Activated CD4-positive, alpha-beta T cell treated with anti-CD3 and anti-CD28 coated beads for 1 hour (primary cell): Measurements from ENCODE around the gene PCDH9.

Source experiments
- DNase-seq: peaks from one replicate; pipeline ENCODE4 v3.0.0-alpha.2; 2020

Gene PCDH9

DNA sequence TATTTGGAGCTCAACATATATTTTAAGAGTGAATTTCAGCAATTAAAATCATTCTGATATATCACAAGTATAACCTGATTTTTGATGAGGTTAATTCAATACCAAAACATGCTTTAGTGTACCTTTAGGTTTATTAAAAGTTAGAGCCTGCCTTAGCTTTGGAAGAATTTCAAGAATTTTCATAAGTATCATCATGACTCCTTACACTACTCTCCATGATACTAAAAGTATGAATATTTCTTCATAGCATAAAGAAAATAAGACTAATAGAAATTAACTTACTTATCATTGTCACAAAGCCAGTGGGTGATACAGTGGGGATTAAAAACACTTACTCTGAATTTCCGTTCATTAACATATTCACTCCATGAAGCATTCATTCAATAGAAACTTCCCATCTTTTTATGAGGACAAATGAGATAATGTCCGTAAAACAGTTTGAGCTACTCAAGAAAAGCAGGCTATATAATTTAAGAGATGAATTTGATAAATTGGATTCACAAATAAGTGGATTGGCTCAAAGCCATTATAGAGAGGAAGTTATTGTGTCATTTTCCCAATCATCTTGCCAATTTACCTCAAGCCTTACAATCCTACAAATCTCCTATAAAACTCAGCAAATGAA, 214.0 kb downstream of the PCDH9 start:
- DNase-seq = no peak

DNA sequence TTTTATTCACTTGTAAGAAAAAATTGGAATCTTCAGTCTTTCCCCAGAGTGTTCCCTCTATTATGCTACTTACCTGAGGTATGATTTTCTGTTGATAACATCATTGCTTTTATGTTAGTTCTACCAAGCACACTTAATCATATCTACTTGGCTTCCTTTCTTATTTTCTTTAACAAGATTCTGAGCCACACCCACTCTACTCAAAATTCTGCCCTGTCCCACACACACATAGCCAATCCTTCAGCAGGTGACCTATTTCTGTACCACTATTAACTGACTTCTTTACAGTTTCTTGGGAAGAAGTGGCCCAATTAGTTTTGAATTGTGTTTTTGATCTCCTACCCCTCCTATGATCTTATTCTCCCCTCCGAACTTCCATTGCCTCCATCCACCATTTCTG, 215.7 kb downstream of the PCDH9 start:
- DNase-seq = no peak

DNA sequence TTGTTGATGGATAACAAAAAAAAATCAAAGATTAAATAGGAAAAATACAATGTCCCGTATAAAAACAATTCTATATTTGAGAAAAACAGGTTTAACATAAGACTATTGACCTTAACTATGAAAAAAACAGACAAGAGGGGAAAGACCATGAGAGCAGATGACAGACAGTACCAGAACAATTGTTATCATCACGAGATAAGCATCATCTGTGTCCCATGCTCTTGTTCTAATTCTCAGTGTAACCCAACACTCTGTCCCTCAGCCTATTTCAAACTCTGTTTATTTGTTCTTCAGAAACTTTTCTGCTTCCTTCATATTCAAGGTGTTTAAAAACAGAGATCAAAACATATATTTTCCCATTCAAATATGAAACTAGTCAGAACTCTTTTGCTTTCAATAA, 216.4 kb downstream of the PCDH9 start:
- DNase-seq = no peak

DNA sequence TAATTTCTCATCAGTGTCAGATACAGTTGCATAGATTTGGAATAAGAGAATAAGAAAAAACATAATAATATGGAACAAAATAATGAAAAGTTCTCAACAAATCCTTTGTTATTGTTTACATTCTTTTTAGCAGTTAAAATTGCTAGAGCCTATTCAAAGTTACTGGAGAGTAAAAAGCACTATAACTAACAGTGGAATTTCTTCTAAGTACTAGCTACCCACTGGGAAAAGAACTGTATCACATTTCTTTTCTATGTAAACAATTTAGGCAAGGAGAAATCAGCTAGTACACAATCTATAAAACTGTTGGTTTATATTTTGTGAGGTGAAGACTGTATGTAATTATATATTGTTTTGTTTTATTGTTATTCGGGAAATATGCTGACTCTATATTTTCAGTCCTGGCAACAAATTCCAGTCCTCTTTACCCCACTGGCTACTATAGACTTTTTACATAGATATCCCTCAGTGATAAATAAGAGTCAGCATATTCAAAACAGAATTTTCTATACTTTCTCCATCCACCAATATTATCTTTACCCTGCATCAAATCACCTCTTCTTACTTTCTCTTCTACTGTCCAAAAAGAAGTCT, 222.0 kb downstream of the PCDH9 start:
- no peak for DNase-seq

DNA sequence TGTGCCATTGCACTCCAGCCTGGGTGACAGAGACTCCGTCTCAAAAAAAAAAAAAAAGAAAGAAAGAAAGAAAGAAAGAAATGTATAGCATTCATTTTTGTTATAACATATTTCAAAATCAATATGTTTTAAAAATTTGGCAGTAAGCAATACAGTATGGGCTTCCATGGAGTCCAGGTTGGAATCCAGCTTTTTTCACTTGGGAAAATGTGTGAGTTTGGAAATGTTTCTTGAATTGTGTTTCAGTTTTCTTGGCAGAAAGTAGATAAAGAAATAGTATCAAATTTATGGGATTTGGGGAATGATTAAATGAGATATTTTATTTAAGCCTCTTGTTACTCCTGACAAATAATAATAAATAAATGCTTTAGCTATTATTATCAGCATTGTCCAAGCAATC, 225.6 kb downstream of the PCDH9 start:
- no peak for DNase-seq

DNA sequence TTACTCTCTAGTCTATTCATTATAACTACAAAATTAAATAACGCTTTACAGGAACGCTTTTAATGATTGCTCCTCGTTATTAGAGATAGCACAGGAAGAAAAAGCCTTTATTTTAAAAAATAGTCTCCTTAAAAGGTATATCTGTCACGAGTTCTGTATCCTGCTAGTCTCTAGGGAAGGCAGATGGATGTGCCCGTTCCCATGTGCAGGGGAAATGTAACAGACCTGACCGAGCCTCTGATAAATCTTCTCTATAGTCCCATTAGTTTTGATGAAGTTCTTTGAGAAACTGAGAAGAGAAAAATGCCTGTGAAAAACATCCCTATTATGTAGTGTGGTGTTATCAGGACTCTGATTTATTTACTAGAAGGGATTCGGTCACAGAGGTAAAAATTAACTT, 226.4 kb downstream of the PCDH9 start:
- no peak for DNase-seq

DNA sequence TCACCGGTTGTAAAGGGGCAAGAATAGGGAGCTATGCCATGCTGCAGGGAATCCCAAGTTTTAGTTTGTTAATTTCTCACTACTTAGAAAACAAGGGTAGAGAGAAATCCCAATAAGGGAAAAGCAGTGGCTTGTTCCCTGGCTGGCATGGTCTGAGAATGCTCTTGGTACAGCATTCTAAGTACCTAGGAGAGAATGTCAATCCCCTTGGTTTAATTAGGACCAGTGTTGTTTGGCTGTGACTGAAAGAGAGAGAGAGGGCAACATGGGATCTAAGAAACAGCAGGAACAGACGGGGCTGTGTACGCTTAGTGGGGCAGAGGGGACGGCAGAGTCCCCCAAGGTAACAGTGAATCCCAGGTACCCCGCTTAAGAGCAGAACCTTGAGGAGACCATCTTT, 228.8 kb downstream of the PCDH9 start:
- DNase-seq = no peak

DNA sequence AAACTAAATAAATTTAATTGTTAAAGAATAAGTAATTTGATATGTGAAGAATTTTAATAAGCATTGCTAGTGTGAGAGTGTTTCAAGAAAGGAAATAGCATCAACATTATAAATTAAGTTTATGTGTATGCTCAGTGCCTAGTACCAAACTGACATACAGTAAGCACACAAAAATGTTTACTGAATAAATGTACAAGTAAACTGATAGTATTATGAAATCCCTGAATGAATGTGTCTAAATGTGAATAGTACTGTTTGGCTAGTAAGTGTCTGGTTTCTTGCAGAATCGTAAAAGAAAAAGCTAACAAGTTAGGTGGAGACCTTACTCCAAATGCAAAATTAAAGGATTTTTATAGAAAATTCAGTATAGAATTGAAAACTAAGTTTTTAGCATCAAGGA, 233.6 kb downstream of the PCDH9 start:
- no peak for DNase-seq

DNA sequence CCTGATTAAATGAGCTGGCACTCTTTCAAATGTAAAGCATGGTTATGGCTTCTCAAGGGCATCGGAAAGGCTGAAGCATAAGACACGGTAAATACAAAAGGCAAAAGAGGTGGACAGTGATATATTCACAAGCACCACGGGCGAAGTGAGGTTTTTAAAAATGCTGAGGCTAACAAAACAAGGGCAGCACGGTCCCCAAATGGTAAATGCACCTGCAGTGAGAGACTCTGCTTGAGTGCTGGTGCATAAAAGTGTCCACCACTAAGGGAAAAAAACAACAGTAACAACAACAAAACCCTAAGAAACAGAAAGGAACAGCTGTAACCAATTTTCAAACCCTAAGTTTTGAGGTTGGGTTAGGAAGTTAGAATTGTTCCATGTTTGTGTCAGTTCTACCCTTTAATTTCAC, 234.9 kb downstream of the PCDH9 start:
- no peak for DNase-seq

DNA sequence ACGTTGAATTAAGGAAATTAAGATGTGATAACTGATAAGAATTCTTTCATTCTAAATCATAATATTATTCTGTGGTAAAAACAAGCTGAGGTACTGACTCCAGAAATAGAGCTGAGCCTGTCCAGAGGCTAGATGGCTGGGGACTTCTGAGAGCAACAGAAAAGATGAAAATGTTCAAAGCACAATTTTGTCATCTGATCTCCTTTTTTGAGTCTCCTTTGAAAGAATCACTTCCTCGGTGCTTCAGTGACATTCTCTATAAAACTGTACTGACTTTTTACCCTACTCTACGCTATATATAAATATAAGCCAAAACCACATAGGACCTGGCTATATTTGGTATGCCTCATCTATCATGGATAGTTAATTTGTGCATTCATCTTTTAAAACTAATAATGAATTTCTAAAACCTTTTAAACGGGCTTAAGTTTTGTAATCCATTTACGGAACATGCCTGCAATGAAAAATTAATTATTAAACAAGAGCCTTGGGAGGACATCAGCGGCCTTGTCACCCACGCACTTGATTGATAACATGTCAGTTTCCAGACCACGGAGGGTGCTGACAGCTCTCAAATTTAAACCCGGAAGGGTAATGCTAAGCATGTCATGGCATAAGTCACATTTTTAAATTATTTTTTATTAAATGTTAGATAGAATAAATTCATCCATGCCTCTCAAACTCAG, 235.5 kb downstream of the PCDH9 start:
- no peak for DNase-seq

DNA sequence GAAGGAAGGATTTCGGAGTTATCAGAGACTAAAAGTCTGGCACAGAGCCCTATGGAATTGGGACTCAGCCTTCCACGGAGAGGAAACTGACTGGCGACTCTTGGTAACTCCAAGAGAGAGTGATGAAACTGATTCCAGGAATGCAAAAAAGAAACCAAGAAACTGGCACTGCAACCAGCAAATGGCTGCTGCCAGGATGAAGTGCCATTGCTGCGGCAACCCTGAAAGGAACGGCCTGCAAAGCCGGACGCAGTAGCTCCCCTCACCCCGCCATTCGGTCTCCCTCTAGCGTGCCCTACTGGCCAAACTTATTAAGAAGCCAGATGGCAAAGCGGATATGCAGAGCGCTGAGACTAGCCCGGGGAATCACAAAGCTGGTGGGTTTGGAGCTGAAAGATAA, 236.0 kb downstream of the PCDH9 start:
- DNase-seq = no peak

DNA sequence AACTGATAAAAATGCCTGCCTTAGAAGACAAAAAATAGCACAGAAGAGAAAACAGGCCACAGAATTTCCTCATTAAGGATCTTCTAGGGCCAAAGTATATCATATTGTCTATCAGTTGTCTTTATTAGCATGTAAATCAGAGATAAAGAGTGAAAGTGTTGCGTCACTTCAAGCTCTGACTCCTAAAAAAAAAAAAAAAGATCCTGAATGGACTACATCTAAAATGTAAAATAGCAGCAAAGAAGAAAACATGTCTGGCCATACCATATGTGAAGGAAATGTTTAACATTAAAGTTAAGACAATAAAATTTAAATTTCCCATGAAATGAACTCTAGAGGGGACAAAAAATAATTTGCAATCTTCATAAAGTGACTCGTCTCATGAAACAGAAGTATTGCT, 237.4 kb downstream of the PCDH9 start:
- no peak for DNase-seq

DNA sequence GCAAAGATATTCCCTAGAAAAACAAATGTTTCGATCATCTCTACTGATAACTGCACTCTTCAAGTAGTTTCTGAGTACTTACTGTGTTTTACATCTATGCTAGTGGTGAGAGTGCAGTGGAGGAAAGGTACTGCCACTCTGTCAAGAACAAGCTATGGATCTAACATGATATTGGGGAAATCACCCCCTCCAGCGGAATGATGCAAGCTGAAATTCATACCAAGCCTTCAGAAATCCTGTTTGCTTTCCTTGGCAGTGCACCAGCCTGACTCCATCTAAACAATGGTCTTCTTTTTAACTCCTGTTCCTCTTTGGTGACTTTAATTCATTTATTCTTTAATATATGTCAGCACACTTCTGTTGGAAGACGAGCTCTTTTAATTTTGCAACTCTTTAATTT, 238.0 kb downstream of the PCDH9 start:
- no peak for DNase-seq

DNA sequence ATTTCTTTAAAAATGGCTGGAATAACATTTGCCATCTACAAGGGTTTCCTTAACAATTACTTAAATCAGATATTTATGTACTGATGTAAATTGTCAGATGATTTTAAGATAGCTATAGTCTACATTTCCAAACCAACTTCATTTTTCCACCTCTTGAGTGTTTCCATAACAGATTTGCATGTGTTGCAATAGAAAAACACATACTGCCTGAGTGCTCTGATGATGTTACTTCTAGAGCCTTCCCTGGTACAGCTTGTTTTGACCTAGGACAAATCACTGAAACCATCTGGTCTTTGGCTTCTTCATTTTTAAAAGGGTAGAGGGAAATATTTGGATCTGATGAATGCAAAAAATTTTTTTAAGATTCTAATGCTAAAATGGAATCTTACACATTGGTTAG, 245.9 kb downstream of the PCDH9 start:
- no peak for DNase-seq

DNA sequence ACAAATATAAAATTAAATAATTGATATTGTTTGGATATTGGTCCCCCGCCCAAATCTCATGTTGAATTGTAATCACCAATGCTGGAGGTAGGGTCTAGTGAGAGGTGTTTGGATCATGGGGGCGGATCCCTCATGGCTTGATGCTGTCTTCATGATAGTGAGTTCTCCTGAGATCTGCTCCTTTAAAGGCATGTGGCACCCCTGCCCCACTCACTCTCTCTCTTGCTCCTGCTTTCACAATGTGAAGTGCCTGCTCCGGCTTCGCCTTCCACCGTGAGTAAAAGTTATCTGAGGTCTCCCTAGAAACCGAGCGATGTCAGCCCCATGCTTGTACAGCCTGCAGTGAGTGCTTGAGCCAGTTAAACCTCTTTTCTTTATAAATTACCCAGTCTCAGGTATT, 248.2 kb downstream of the PCDH9 start:
- DNase-seq = no peak

DNA sequence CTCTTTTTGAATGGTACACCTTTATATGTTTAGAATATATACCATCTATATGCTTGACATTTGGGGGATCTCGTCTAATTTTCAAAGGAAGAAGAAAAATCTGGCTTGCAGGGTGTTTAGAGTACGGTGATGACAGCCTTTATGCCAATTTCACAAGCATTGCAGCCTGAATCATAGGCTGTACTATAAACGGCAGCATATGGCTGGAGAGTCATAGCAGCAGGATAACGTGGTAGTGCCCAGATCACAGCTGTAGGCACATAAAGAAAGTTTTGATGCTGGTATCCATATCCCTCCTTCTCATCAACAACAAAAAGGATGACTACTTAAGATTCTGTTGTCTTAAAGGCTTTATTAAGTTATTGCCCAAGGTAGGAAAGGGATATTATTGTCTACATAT, 253.0 kb downstream of the PCDH9 start:
- DNase-seq = no peak

DNA sequence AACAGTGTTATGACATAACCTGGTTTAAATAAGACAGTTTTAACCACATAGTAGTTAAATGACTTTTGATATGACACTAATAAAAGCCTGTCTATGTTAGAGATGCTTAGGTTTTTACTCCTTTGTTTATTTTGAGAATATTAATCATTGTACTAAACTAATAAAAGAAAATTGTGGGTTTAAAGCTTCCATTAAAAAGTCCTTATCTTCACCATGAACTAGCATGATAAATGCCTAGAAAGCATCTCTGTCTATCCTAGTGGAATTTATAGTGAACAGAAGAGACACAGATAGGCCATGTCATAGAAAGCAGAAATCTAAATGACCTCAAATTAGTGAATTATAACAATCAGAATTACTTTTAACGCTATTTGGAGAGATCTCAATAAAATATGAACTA, 255.2 kb downstream of the PCDH9 start:
- DNase-seq = no peak

DNA sequence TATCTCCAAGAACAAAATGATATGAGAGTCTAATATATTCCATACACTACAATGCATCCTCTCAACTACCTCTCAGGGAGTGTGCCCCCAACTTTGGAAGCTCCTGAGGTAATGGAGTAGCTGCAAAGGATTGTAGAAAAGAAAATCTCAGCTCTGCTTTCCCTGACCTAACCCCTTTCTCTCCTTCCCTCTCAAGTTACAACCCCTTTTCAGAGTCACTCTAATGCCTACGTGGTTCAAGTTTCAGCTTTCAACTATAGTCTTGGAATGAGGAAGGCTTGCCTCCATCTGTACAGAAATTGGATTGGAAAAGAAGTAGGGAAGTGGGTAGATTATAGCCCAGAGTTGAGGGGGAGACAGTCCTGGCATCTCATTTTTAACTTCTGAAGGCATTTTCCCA, 256.0 kb downstream of the PCDH9 start:
- DNase-seq = no peak

DNA sequence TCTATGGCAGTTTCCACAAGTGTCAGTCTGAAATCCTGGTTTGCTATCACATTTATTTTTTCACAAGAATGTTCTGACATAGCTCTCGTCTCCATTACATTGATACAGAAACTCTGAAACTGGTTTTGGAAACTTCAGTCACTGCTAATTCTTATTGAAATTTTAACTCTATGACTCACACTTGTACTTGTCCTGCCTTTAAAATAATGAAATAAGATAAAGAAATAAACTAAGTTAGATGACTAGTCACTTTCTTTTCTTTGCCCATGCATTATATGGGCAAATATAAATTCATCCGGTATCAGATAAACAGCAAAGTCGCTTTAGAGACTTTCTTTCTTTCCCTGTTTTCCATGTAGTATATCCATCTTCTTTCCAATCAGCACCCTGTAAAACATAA, 257.5 kb downstream of the PCDH9 start:
- no peak for DNase-seq

DNA sequence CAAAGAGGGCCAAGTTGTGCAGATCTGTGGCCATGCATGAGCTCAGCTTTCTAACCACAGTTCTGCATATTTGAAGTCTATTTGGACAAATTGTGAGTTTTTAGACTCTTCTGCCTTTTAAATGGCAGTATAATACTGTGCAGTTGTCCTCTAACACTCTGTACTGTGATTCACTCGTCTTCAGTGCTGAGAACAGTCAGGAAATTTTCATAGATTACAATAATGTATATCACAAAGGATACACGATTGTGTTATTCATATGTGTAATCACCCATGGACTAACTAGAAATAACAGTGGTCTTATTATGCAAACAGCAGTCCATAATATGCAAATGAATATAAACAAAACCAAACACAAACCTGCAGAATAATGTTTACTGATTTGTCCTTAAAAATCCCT, 259.1 kb downstream of the PCDH9 start:
- DNase-seq = no peak

DNA sequence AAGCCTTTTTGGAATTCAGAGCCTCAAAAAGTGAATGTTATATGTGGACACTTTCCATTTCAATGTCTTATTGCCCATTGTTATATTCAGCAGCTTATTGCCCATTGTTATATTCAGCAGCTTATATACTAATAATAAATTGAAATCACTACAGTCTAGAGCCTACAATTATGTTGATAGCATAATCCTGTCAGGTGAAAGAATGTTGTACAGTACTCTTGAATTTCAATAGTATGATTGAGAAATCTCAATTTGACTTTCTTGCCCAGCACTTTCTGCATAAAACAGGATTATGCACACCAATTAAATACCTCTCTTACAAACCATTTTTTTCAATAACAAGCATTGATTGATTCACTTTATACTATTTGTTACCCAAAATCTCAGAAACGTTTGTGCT, 260.8 kb downstream of the PCDH9 start:
- no peak for DNase-seq

DNA sequence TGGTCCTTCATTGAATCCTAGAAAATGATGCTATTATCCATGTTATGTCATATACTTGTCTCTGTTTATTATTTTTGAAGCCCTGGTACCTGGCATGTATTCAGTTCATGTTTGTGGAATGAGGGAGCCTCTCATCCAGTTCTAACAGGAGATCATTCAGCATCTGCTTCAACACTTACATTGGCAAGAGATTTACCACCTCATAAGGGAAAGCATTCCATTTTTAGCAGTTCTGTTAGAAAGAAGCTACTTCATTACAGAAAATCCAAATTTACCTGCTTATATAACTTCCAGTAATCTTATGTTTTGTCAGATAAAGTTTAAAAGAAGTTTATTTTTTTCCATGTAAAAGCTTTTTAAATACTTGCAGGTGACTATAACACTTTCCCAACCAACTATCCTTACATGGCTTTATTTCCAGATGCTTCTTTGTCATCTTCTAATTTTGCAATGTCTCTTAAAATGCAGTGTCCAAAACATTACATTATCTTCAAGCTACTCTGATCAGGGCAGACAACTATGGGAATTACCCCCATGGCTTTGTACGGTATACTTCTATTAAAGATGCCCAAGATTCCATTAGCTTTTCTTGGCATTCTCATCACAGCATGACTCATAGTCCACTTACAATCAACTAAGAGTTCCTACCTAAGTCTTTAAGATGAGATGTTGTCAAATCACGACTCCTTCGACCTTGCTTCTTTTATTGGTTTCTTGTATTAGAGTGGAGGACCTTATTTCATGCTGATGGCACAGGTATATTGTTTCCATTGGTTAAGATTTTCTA, 262.1 kb downstream of the PCDH9 start:
- DNase-seq = no peak

DNA sequence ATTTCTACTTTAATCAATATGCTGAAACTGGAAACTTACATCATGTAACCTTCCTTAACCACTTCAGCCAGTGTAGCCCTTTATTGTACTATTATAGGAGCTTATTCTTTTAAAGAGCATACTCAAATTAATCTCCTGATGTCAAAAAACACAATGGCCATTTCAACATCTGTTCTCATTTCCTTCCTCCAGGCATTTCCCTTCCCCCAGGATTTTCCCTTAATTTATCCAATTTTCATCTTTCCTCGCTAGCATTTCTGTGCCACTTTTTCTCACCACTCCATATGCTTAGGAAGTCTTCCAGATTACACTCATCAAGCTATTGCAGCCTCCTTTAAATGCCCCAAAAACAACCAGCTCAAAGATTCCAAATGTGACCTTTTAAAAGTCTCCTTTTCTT, 265.0 kb downstream of the PCDH9 start:
- DNase-seq = no peak

DNA sequence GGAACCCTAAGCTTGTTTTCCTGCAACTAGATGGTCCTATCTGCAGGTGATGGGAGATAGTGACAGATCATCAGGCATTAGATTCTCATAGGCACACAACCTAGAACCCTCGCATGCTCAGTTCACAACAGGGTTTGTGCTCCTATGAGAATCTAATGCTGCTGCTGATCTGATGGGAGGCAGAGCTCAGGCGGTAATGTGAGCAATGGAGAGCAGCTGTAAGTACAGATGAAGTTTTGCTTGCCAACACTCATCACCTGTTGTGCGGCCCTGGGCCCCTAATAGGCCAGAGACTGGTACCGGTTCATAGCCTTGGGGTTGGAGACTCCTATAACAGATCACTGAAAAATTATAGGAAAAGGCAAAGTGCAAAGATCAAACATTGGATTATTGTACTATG, 267.2 kb downstream of the PCDH9 start:
- no peak for DNase-seq
